ENCODE results near the gene PTPRK.
"Not testable (repeated sequence)": the region's sequence is repeated elsewhere in the genome, so short reads cannot be mapped to it uniquely, and the experiment has no call there.

PTPRK gene

GRCh38 chr6:127945434-127946097 is 574.8 kb downstream of the PTPRK start:
- DNase-seq: no peak

GRCh38 chr6:127941228-127941627 is 579.2 kb downstream of the PTPRK start:
- no peak for DNase-seq

GRCh38 chr6:127939442-127940066 is 580.8 kb downstream of the PTPRK start:
- DNase-seq: no peak

GRCh38 chr6:127938701-127939100 is 581.7 kb downstream of the PTPRK start:
- DNase-seq: no peak

GRCh38 chr6:127937747-127938146 is 582.7 kb downstream of the PTPRK start:
- DNase-seq: no peak

GRCh38 chr6:127937102-127937501 is 583.3 kb downstream of the PTPRK start:
- no peak for DNase-seq

- DNase-seq: no peak
These were observed 585.4 kb downstream of the PTPRK start for GRCh38 chr6:127934956-127935355.

GRCh38 chr6:127933852-127934840 is 586.3 kb downstream of the PTPRK start:
- no peak for DNase-seq

GRCh38 chr6:127933137-127933536 is 587.3 kb downstream of the PTPRK start:
- DNase-seq: no peak

- no peak for DNase-seq
These were observed 587.7 kb downstream of the PTPRK start for GRCh38 chr6:127932708-127933107.

GRCh38 chr6:127926441-127926840 is 594.0 kb downstream of the PTPRK start:
- DNase-seq: not testable (repeated sequence)

GRCh38 chr6:127924440-127924839 is 596.0 kb downstream of the PTPRK start:
- no peak for DNase-seq

- no peak for DNase-seq
These were observed 596.4 kb downstream of the PTPRK start for GRCh38 chr6:127924031-127924430.

- DNase-seq: peak; percentile 7
These were observed 597.3 kb downstream of the PTPRK start for GRCh38 chr6:127923135-127923534.

- no peak for DNase-seq
These were observed 598.4 kb downstream of the PTPRK start for GRCh38 chr6:127921982-127922381.

- DNase-seq: no peak
These were observed 599.6 kb downstream of the PTPRK start for GRCh38 chr6:127920804-127921203.

All from NCI-H1105 treated with DMSO at 0.1 percent for 48 hours (cell line).